HT-29 (cell line): ENCODE data around the gene XCL1. TPM values are rescaled to one million over a fixed set of nuclear protein-coding genes. Genes with fewer than 3 reads are reported as not detected.
A peak's percentile ranks its signal among the peaks of the same experiment; 100 is the strongest.
"Not testable (repeated sequence)": the region's sequence is repeated elsewhere in the genome, so short reads cannot be mapped to it uniquely, and the experiment has no call there.

ENCODE experiments used
- DNase-seq: peaks from one replicate; pipeline ENCODE4 v3.0.0-alpha.2; 2015; ENCODE audit warnings: low spot score
- total RNA-seq: library from RNA; depleted of rRNA; stranded (reverse); fragments of >200 nt; shearing (Covaris generic); gene quantifications from 2 replicates; pipeline ENCODE4 v1.2.3, GENCODE V29; 2014; rRNA removed

XCL1 gene
- total RNA-seq = not detected in 2 replicates

- DNase-seq = not testable (repeated sequence)
Observed at GRCh38 chr1:168576245-168576688, at the start of gene XCL1. Gene XCL1, plus strand, starts transcription at chr1:168576605. Its CDS starts 33 bp downstream, at chr1:168576638.

- DNase-seq = no peak
Observed at GRCh38 chr1:168529518-168529917, 46.9 kb upstream of the XCL1 start.

GRCh38 chr1:168531615-168532345 is 44.6 kb upstream of the XCL1 start:
- no peak for DNase-seq

- no peak for DNase-seq
Observed at GRCh38 chr1:168535536-168535935, 40.9 kb upstream of the XCL1 start.

GRCh38 chr1:168540798-168541197 is 35.6 kb upstream of the XCL1 start:
- DNase-seq = not testable (repeated sequence)

- DNase-seq = not testable (repeated sequence)
Observed at GRCh38 chr1:168542978-168543377, 33.4 kb upstream of the XCL1 start.

- not testable (repeated sequence) for DNase-seq
Observed at GRCh38 chr1:168543840-168544498, 32.4 kb upstream of the XCL1 start, which contains the start of gene XCL2. Gene XCL2, minus strand, starts transcription at chr1:168543997. Its CDS starts 33 bp downstream, at chr1:168543964.

- peak; percentile 54 for DNase-seq
Observed at GRCh38 chr1:168545678-168546552, 30.5 kb upstream of the XCL1 start.

GRCh38 chr1:168546553-168546895 is 29.9 kb upstream of the XCL1 start:
- DNase-seq = not testable (repeated sequence)

GRCh38 chr1:168550971-168551370 is 25.4 kb upstream of the XCL1 start:
- no peak for DNase-seq

- DNase-seq = no peak
Observed at GRCh38 chr1:168551688-168552087, 24.7 kb upstream of the XCL1 start.

GRCh38 chr1:168552961-168553360 is 23.4 kb upstream of the XCL1 start:
- DNase-seq = no peak

GRCh38 chr1:168553680-168554553 is 22.5 kb upstream of the XCL1 start:
- DNase-seq = no peak

GRCh38 chr1:168554603-168555483 is 21.6 kb upstream of the XCL1 start:
- DNase-seq = no peak

- DNase-seq = no peak
Observed at GRCh38 chr1:168555508-168556046, 20.8 kb upstream of the XCL1 start.

GRCh38 chr1:168556647-168557046 is 19.8 kb upstream of the XCL1 start:
- DNase-seq = peak; percentile 26

GRCh38 chr1:168560370-168560769 is 16.0 kb upstream of the XCL1 start:
- no peak for DNase-seq

- no peak for DNase-seq
Observed at GRCh38 chr1:168561989-168562388, 14.4 kb upstream of the XCL1 start.

GRCh38 chr1:168565825-168566224 is 10.6 kb upstream of the XCL1 start:
- peak; percentile 23 for DNase-seq

- no peak for DNase-seq
Observed at GRCh38 chr1:168567007-168567406, 9.4 kb upstream of the XCL1 start.
